Measurements from ENCODE around the gene FAM78A.

DNA sequence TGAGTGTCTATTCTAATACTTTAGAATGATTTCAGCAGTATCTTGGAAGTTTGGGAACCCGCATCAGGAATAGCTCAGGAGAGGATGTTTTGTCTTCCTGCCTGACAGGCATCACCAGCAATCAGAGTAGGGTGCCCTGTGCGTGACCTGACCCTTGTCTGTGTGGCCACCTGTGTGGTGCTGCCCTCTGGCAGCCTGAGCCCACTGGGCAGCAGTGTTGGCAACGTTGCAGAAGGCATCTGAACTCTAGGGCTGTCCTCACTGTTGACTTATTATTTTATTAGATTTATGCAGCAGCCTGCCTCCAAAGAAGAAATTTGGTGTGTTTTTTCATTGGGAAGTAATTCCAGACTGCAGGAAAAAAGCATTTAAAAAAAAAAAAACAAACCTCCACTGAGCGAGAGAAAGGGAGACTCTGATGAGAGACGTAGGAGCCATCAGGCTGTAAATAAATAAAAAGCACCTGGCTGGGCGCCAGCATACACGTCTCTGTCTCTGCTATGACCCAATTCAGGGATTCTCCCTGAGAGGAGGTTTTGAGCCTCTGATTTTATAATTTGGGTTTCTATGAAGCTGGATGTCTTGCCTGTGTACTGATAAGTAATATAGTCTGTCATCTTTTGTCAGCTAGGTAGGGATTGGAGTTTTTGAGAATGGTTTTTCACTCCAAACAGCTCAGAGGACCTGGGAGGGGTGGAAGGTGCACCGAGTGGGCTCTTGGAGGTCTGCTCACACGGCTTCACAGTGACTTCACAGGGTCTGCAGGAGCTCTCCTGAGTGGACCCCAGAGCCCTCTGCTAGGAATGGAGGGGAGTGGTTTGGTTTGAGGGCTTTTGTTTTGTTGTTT, 49.0 kb downstream of the FAM78A start:
- TF ChIP-seq CTCF (conservative IDR thresholded peaks at IDR 0.05) (no peak), EZH2 (IDR thresholded peaks at IDR 0.05; ENCODE audit: low read depth) (no peak)

All from PC-9 (cell line).